Stimulated activated CD8-positive, alpha-beta memory T cell treated with anti-CD3 and anti-CD28 coated beads, Interleukin-4, amount 100 ng/mL, for 4 hours (primary cell): ENCODE results near the gene CDC5L.

ENCODE experiments used
- DNase-seq, 2 donors: peaks; one replicate each; pipeline ENCODE4 v3.0.0-alpha.2; 2020; ENCODE audit warnings: low read depth in 2 of 2, low spot score in 1 of 2

The CDC5L gene

GRCh38 chr6:44373787-44374186, 13.7 kb upstream of the CDC5L start:
- DNase-seq: no peak

GRCh38 chr6:44375071-44375470, 12.4 kb upstream of the CDC5L start:
- DNase-seq: no peak

GRCh38 chr6:44377484-44377883, 10.0 kb upstream of the CDC5L start:
- no peak for DNase-seq

- no peak for DNase-seq
Measured at GRCh38 chr6:44377971-44378370, 9.5 kb upstream of the CDC5L start.

GRCh38 chr6:44381739-44382138, 5.8 kb upstream of the CDC5L start:
- no peak for DNase-seq

GRCh38 chr6:44386364-44386928, 1.1 kb upstream of the CDC5L start:
- DNase-seq: no peak

GRCh38 chr6:44386929-44387345, 569 bp upstream of the CDC5L start:
- DNase-seq: no peak

GRCh38 chr6:44388135-44388487, 605 bp downstream of the CDC5L start:
- DNase-seq: no peak

- no peak for DNase-seq
Measured at GRCh38 chr6:44388887-44389286, 1.4 kb downstream of the CDC5L start.

- no peak for DNase-seq
Measured at GRCh38 chr6:44390158-44390683, 2.7 kb downstream of the CDC5L start.

- no peak for DNase-seq
Measured at GRCh38 chr6:44395501-44395900, 8.0 kb downstream of the CDC5L start.

- no peak for DNase-seq
Measured at GRCh38 chr6:44396968-44397367, 9.5 kb downstream of the CDC5L start.

GRCh38 chr6:44397424-44398164, 10.1 kb downstream of the CDC5L start:
- no peak for DNase-seq

GRCh38 chr6:44399991-44400390, 12.5 kb downstream of the CDC5L start:
- DNase-seq: no peak

GRCh38 chr6:44400572-44400971, 13.1 kb downstream of the CDC5L start:
- no peak for DNase-seq

GRCh38 chr6:44401138-44401537, 13.6 kb downstream of the CDC5L start:
- DNase-seq: no peak

GRCh38 chr6:44404022-44404714, 16.7 kb downstream of the CDC5L start:
- no peak for DNase-seq

- DNase-seq: no peak
Measured at GRCh38 chr6:44404715-44405099, 17.2 kb downstream of the CDC5L start.

- no peak for DNase-seq
Measured at GRCh38 chr6:44407951-44408670, 20.6 kb downstream of the CDC5L start.

- no peak for DNase-seq
Measured at GRCh38 chr6:44409207-44409794, 21.8 kb downstream of the CDC5L start.

- no peak for DNase-seq
Measured at GRCh38 chr6:44410363-44410762, 22.9 kb downstream of the CDC5L start.
